Measurements from ENCODE around the gene SIRT2.

Gene SIRT2

DNA sequence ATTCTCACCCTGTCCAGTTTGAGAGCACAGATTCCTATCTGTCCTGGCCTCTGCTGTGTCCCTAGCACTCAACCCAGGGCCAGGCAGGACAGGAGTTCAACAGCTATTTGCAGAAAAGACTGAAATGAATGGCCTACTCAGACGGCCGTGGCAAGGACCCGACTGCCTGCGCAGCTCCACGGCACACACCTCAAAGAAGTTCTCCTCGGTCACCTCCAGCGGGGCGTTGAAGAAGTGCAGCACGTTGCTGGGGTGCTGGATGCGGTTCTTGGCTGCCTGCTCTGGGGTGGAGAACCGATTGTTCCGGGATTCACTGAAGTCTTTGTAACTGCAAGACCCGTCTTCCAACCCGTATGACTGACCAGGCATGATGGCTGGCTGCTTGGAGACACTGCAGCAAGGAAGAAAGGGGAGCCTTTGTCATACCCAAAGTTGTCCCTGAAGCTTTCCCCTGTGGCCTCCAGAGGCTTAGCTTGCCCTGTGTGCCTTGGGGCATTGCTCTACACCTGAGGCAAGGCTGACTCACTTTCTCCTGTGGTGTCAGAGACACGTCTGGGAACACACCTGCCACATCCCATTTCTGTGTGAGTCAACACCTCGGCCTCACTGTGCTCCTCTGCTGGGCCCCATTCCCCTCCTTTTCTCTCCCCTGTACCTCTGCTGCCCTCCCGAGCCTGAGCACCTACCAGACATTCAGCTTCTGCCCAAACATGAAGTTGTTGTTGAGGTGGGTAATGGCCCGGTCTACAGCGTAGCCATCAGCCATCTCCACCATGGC lies 61.0 kb downstream of the SIRT2 start:
- Histone ChIP-seq H3K9me3 (ENCODE audit: insufficient read depth, low read length) (no peaks in the 10 kb centered on the region), H3K27ac (ENCODE audit: low read depth, low read length) (no peak overlapping the region), H3K9me2 (replicated peaks; ENCODE audit: insufficient read depth, low read length) (no peaks in the 10 kb centered on the region), H3K4me3 (ENCODE audit: insufficient read depth, low read length, poor library complexity, severe bottlenecking) (no peak overlapping the region), H3K27me3 (ENCODE audit: low read length) (no peaks in the 10 kb centered on the region), H3K36me3 (ENCODE audit: low read length) (peaks cover 42% of the 10 kb centered on the region), H2AFZ (ENCODE audit: low read depth, low read length, severe bottlenecking) (no peak overlapping the region), H3F3A (ENCODE audit: insufficient read depth) (peaks cover 71% of the 10 kb centered on the region), H3K9ac (ENCODE audit: low read length) (no peak overlapping the region), H3K79me2 (ENCODE audit: insufficient read depth, low read length) (peaks cover 25% of the 10 kb centered on the region), H3K4me2 (ENCODE audit: low read depth, low read length, poor library complexity, severe bottlenecking) (no peak overlapping the region), H4K20me1 (ENCODE audit: low read depth, low read length) (peaks cover 31% of the 10 kb centered on the region)
- TF ChIP-seq, protein P1, sequence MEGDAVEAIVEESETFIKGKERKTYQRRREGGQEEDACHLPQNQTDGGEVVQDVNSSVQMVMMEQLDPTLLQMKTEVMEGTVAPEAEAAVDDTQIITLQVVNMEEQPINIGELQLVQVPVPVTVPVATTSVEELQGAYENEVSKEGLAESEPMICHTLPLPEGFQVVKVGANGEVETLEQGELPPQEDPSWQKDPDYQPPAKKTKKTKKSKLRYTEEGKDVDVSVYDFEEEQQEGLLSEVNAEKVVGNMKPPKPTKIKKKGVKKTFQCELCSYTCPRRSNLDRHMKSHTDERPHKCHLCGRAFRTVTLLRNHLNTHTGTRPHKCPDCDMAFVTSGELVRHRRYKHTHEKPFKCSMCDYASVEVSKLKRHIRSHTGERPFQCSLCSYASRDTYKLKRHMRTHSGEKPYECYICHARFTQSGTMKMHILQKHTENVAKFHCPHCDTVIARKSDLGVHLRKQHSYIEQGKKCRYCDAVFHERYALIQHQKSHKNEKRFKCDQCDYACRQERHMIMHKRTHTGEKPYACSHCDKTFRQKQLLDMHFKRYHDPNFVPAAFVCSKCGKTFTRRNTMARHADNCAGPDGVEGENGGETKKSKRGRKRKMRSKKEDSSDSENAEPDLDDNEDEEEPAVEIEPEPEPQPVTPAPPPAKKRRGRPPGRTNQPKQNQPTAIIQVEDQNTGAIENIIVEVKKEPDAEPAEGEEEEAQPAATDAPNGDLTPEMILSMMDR (IDR thresholded peaks at IDR 0.05; ENCODE audit: insufficient read depth, low read length, poor library complexity, severe bottlenecking), result no peak
- no peak for TF ChIP-seq EZH2phosphoT487 (conservative IDR thresholded peaks at IDR 0.05; ENCODE audit: low read length)

- H2AFZ ChIP-seq (ENCODE audit: low read depth, low read length, severe bottlenecking), result no peak overlapping the region
- H3K79me2 ChIP-seq (ENCODE audit: insufficient read depth, low read length), result peaks cover 18% of the 10 kb centered on the region
- H3F3A ChIP-seq (ENCODE audit: insufficient read depth), result peaks cover 78% of the 10 kb centered on the region
- no peak overlapping the region for H3K4me2 ChIP-seq (ENCODE audit: low read depth, low read length, poor library complexity, severe bottlenecking)
- H3K27me3 ChIP-seq (ENCODE audit: low read length), result no peaks in the 10 kb centered on the region
- H3K9me2 ChIP-seq (replicated peaks; ENCODE audit: insufficient read depth, low read length), result no peaks in the 10 kb centered on the region
- no peak overlapping the region for H3K27ac ChIP-seq (ENCODE audit: low read depth, low read length)
- H3K9me3 ChIP-seq (ENCODE audit: insufficient read depth, low read length), result no peaks in the 10 kb centered on the region
- peaks cover 24% of the 10 kb centered on the region for H4K20me1 ChIP-seq (ENCODE audit: low read depth, low read length)
- TF ChIP-seq, protein P1 (IDR thresholded peaks at IDR 0.05; ENCODE audit: insufficient read depth, low read length, poor library complexity, severe bottlenecking), result no peak
- TF ChIP-seq EZH2phosphoT487 (conservative IDR thresholded peaks at IDR 0.05; ENCODE audit: low read length), result no peak
- H3K36me3 ChIP-seq (ENCODE audit: low read length), result peaks cover 35% of the 10 kb centered on the region
- no peak overlapping the region for H3K9ac ChIP-seq (ENCODE audit: low read length)
- no peak overlapping the region for H3K4me3 ChIP-seq (ENCODE audit: insufficient read depth, low read length, poor library complexity, severe bottlenecking)
Measured at GRCh38 chr19:38837656-38838121, 61.7 kb downstream of the SIRT2 start.

- Histone ChIP-seq H3K9me3 (ENCODE audit: insufficient read depth, low read length) (no peaks in the 10 kb centered on the region), H3K4me2 (ENCODE audit: low read depth, low read length, poor library complexity, severe bottlenecking) (no peak overlapping the region), H3K79me2 (ENCODE audit: insufficient read depth, low read length) (peaks cover 12% of the 10 kb centered on the region), H3K9me2 (replicated peaks; ENCODE audit: insufficient read depth, low read length) (no peaks in the 10 kb centered on the region), H4K20me1 (ENCODE audit: low read depth, low read length) (peaks cover 18% of the 10 kb centered on the region), H3K4me3 (ENCODE audit: insufficient read depth, low read length, poor library complexity, severe bottlenecking) (no peak overlapping the region), H2AFZ (ENCODE audit: low read depth, low read length, severe bottlenecking) (no peak overlapping the region), H3K27ac (ENCODE audit: low read depth, low read length) (no peak overlapping the region), H3F3A (ENCODE audit: insufficient read depth) (peaks cover 73% of the 10 kb centered on the region), H3K27me3 (ENCODE audit: low read length) (no peaks in the 10 kb centered on the region), H3K36me3 (ENCODE audit: low read length) (peaks cover 30% of the 10 kb centered on the region), H3K9ac (ENCODE audit: low read length) (no peak overlapping the region)
- TF ChIP-seq, protein P1 (IDR thresholded peaks at IDR 0.05; ENCODE audit: insufficient read depth, low read length, poor library complexity, severe bottlenecking), result no peak
Measured at GRCh38 chr19:38836983-38837626, 62.3 kb downstream of the SIRT2 start.
